SK-N-SH treated with all-trans-retinoic acid at 6 μM for 48 hours (cell line): ENCODE data around the gene SIL1.
"Not testable (repeated sequence)": the region's sequence is repeated elsewhere in the genome, so short reads cannot be mapped to it uniquely, and the experiment has no call there.

Source experiments
- ATAC-seq: fragments of 200-7000 bp; cut with Tn5 transposase; 3 replicates; pipeline ENCODE4 v1.9.1; 2020; ENCODE audit warnings: mild to moderate bottlenecking, moderate library complexity
- BACH2 ChIP-seq: fragments of 250-450 bp; sonication (Bioruptor Pico); IDR thresholded peaks from 2 replicates; pipeline ENCODE4 v1.9.0; 2021; ENCODE audit warnings: mild to moderate bottlenecking, borderline replicate concordance
- CSDC2 ChIP-seq: fragments of 250-450 bp; sonication (Bioruptor Pico); IDR thresholded peaks from 2 replicates; pipeline ENCODE4 v1.5.0; 2020; ENCODE audit warnings: mild to moderate bottlenecking, moderate library complexity
- ESRRG ChIP-seq: fragments of 250-450 bp; sonication (Bioruptor Pico); IDR thresholded peaks from 2 replicates; pipeline ENCODE4 v1.6.1; 2021; ENCODE audit warnings: mild to moderate bottlenecking
- GLIS3 ChIP-seq: fragments of 250-450 bp; sonication (Bioruptor Pico); IDR thresholded peaks from 2 replicates; pipeline ENCODE4 v1.5.0; 2020; ENCODE audit warnings: mild to moderate bottlenecking, moderate library complexity
- ISL1 ChIP-seq: fragments of 250-450 bp; sonication (Bioruptor Pico); IDR thresholded peaks from 2 replicates; pipeline ENCODE4 v2.1.2; 2022; ENCODE audit warnings: mild to moderate bottlenecking, moderate library complexity
- OSR1 ChIP-seq: fragments of 250-450 bp; sonication (Bioruptor Pico); IDR thresholded peaks from 2 replicates; pipeline ENCODE4 v1.8.0; 2022; ENCODE audit warnings: moderate library complexity, mild to moderate bottlenecking, inconsistent platforms
- POU6F1 ChIP-seq: fragments of 250-450 bp; sonication (Bioruptor Pico); IDR thresholded peaks from 2 replicates; pipeline ENCODE4 v1.8.0; 2021; ENCODE audit warnings: low read depth, mild to moderate bottlenecking, moderate library complexity, borderline replicate concordance
- PPARA ChIP-seq: fragments of 250-450 bp; sonication (Bioruptor Pico); IDR thresholded peaks from 2 replicates; pipeline ENCODE4 v1.5.0; 2020; ENCODE audit warnings: mild to moderate bottlenecking, borderline replicate concordance
- RARB ChIP-seq: fragments of 250-450 bp; sonication (Bioruptor Pico); IDR thresholded peaks from 2 replicates; pipeline ENCODE4 v1.8.0; 2021; ENCODE audit warnings: mild to moderate bottlenecking, moderate library complexity
- SNAI2 ChIP-seq: fragments of 250-450 bp; sonication (Bioruptor Pico); IDR thresholded peaks from 2 replicates; pipeline ENCODE4 v1.5.0; 2020; ENCODE audit warnings: mild to moderate bottlenecking, moderate library complexity
- TCF4 ChIP-seq: fragments of 250-450 bp; sonication (Bioruptor Pico); IDR thresholded peaks from 2 replicates; pipeline ENCODE4 v1.8.0; 2021; ENCODE audit warnings: mild to moderate bottlenecking, moderate library complexity, borderline replicate concordance
- TOX ChIP-seq: fragments of 250-450 bp; sonication (Bioruptor Pico); IDR thresholded peaks from 2 replicates; pipeline ENCODE4 v1.8.0; 2021; ENCODE audit warnings: mild to moderate bottlenecking, moderate library complexity, borderline replicate concordance
- TSHZ2 ChIP-seq: fragments of 250-450 bp; sonication (Bioruptor Pico); IDR thresholded peaks from 2 replicates; pipeline ENCODE4 v1.5.0; 2020; ENCODE audit warnings: mild to moderate bottlenecking, moderate library complexity
- ZC3H10 ChIP-seq: fragments of 250-450 bp; sonication (Bioruptor Pico); IDR thresholded peaks from 2 replicates; pipeline ENCODE4 v1.5.1; 2021; ENCODE audit warnings: mild to moderate bottlenecking, moderate library complexity
- ZFP30 ChIP-seq: fragments of 450-650 bp; formaldehyde crosslinking; IDR thresholded peaks from 2 replicates; pipeline ENCODE4 v1.5.0; 2022; ENCODE audit warnings: mild to moderate bottlenecking, moderate library complexity
- ZNF8 ChIP-seq: fragments of 450-650 bp; formaldehyde crosslinking; IDR thresholded peaks from 2 replicates; pipeline ENCODE4 v1.5.0; 2020; ENCODE audit warnings: mild to moderate bottlenecking, moderate library complexity
- TF ChIP-seq, protein P1 (sequence below): fragments of 250-450 bp; sonication (Bioruptor Pico); IDR thresholded peaks from 2 replicates; pipeline ENCODE4 v1.5.1; 2021; ENCODE audit warnings: mild to moderate bottlenecking, moderate library complexity
- TF ChIP-seq, protein P2 (sequence below): fragments of 250-450 bp; sonication (Bioruptor Pico); IDR thresholded peaks from 2 replicates; pipeline ENCODE4 v1.5.1; 2020; ENCODE audit warnings: low read depth, mild to moderate bottlenecking, moderate library complexity
- TF ChIP-seq, protein P3 (sequence below): fragments of 250-450 bp; sonication (Bioruptor Pico); IDR thresholded peaks from 2 replicates; pipeline ENCODE4 v1.8.0; 2020; ENCODE audit warnings: mild to moderate bottlenecking, moderate library complexity, borderline replicate concordance

SIL1 gene

DNA sequence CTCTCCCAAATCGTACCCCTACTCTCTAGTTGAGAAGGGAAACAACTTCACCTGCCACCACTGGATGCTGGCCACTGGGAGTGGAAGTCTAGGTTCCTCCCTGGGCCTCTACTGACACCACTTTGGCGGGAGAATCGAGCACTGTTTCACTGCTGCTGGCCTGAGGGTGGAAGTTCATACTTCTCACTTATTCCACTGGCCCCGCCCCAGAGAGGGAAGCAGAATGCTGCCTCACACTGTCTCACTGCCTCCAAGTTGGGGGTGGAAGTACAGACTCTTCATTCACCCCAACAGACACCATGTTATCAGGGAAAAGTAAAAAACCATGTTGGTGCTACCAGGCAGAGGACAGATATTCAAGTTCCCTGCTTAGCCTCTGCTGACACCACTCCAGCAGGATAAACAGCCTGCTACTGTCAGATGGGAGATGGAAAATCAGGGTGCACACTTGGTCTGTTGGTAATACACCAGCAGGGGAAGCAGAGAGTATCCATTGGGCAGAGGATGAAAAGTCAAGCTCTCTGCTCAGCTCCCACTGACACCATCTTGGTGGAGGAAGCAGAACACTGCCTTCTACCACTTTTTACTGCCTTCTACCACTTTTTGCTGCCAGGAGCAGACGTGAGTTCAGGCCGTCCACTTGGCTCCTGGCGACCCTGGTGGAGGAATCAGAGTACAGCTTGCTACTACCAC, 159.4 kb downstream of the SIL1 start:
- no peak for ATAC-seq
- TF ChIP-seq GLIS3 (CRISPR knock-in tag): no peak
- TF ChIP-seq OSR1 (CRISPR knock-in tag): no peak
- no peak for TF ChIP-seq ZNF8 (CRISPR knock-in tag)
- TF ChIP-seq, protein P1, sequence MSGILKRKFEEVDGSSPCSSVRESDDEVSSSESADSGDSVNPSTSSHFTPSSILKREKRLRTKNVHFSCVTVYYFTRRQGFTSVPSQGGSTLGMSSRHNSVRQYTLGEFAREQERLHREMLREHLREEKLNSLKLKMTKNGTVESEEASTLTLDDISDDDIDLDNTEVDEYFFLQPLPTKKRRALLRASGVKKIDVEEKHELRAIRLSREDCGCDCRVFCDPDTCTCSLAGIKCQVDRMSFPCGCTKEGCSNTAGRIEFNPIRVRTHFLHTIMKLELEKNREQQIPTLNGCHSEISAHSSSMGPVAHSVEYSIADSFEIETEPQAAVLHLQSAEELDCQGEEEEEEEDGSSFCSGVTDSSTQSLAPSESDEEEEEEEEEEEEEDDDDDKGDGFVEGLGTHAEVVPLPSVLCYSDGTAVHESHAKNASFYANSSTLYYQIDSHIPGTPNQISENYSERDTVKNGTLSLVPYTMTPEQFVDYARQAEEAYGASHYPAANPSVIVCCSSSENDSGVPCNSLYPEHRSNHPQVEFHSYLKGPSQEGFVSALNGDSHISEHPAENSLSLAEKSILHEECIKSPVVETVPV (CRISPR knock-in tag): no peak
- TF ChIP-seq, protein P2, sequence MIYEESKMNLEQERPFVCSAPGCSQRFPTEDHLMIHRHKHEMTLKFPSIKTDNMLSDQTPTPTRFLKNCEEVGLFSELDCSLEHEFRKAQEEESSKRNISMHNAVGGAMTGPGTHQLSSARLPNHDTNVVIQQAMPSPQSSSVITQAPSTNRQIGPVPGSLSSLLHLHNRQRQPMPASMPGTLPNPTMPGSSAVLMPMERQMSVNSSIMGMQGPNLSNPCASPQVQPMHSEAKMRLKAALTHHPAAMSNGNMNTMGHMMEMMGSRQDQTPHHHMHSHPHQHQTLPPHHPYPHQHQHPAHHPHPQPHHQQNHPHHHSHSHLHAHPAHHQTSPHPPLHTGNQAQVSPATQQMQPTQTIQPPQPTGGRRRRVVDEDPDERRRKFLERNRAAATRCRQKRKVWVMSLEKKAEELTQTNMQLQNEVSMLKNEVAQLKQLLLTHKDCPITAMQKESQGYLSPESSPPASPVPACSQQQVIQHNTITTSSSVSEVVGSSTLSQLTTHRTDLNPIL: no peak
- TF ChIP-seq TCF4 (CRISPR knock-in tag): no peak
- no peak for TF ChIP-seq TOX (CRISPR knock-in tag)
- TF ChIP-seq PPARA (CRISPR knock-in tag): no peak
- TF ChIP-seq ISL1 (CRISPR knock-in tag): no peak
- TF ChIP-seq BACH2 (CRISPR knock-in tag): no peak
- TF ChIP-seq TSHZ2 (CRISPR knock-in tag): no peak
- no peak for TF ChIP-seq ZC3H10 (CRISPR knock-in tag)
- TF ChIP-seq CSDC2 (CRISPR knock-in tag): no peak
- no peak for TF ChIP-seq RARB (CRISPR knock-in tag)
- no peak for TF ChIP-seq ZFP30 (CRISPR knock-in tag)
- TF ChIP-seq ESRRG (CRISPR knock-in tag): no peak
- TF ChIP-seq, protein P3, sequence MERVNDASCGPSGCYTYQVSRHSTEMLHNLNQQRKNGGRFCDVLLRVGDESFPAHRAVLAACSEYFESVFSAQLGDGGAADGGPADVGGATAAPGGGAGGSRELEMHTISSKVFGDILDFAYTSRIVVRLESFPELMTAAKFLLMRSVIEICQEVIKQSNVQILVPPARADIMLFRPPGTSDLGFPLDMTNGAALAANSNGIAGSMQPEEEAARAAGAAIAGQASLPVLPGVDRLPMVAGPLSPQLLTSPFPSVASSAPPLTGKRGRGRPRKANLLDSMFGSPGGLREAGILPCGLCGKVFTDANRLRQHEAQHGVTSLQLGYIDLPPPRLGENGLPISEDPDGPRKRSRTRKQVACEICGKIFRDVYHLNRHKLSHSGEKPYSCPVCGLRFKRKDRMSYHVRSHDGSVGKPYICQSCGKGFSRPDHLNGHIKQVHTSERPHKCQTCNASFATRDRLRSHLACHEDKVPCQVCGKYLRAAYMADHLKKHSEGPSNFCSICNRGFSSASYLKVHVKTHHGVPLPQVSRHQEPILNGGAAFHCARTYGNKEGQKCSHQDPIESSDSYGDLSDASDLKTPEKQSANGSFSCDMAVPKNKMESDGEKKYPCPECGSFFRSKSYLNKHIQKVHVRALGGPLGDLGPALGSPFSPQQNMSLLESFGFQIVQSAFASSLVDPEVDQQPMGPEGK (CRISPR knock-in tag): no peak

DNA sequence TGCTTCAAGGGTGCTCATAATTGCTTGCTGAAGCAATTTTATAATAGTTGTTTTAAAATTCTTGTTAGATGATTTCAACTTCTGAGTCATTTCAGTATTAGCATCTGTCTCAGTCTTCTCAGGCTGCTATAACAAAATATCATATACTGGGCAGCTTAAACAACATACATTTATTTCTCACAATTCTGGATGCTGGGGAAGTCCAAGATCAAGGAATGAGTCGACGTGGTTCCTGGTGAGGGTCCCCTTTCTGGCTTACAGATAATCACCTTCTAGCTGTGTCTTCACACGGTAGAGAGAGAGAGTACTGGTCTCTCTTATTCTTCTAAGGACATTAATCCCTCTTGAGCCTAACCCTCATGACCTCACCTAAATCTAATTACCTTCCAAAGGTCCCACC, 160.4 kb downstream of the SIL1 start:
- TF ChIP-seq, protein P2: no peak
- no peak for TF ChIP-seq PPARA (CRISPR knock-in tag)
- no peak for TF ChIP-seq SNAI2 (CRISPR knock-in tag)
- no peak for TF ChIP-seq GLIS3 (CRISPR knock-in tag)
- TF ChIP-seq POU6F1: no peak
- no peak for TF ChIP-seq ZFP30 (CRISPR knock-in tag)
- no peak for TF ChIP-seq ZNF8 (CRISPR knock-in tag)
- ATAC-seq: no peak

GRCh38 chr5:139036332-139036731, 161.8 kb downstream of the SIL1 start:
- ATAC-seq: not testable (repeated sequence)
